Measurements from ENCODE around the gene ARMH3.

ARMH3 gene

DNA sequence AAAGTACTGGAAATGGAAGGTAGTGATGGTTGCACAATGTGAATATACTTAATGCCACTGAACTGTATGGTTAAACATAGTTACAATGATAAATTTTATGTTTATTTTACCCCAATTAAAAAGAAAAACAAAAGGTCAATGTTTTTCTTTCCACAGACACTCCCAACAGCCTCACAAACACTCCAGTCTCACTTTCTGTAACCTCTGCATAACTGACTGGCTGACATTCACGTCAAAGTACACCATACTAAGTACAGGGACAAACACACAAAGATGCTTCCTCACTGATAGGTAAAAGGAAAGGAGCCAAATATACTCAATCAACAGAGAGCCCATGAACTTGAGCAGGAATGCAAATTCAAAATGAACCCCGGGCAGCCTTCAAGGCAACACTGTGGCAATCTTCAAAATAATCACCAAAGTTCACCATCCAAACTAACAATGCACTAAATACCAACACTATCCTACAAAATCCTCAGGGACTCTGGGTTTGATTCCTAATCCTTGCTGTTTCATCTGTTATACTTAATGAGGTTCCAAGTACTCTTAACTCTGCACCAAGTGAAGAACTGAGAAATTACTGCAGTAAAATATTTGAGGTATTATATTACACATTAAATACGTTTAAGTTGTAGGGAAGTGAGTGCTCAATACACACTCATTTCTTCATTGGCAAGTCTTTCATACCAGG, 90.8 kb downstream of the ARMH3 start:
- DNase-seq = no peak
- no peaks in the 10 kb centered on the region for H3K27me3 ChIP-seq (ENCODE audit: insufficient read depth, low read depth, severe bottlenecking)
- no peak overlapping the region for H3K27ac ChIP-seq
- TF ChIP-seq, protein P1, sequence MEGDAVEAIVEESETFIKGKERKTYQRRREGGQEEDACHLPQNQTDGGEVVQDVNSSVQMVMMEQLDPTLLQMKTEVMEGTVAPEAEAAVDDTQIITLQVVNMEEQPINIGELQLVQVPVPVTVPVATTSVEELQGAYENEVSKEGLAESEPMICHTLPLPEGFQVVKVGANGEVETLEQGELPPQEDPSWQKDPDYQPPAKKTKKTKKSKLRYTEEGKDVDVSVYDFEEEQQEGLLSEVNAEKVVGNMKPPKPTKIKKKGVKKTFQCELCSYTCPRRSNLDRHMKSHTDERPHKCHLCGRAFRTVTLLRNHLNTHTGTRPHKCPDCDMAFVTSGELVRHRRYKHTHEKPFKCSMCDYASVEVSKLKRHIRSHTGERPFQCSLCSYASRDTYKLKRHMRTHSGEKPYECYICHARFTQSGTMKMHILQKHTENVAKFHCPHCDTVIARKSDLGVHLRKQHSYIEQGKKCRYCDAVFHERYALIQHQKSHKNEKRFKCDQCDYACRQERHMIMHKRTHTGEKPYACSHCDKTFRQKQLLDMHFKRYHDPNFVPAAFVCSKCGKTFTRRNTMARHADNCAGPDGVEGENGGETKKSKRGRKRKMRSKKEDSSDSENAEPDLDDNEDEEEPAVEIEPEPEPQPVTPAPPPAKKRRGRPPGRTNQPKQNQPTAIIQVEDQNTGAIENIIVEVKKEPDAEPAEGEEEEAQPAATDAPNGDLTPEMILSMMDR (IDR thresholded peaks at IDR 0.05; ENCODE audit: low read depth, low read length) = no peak
- H3K36me3 ChIP-seq = no peaks in the 10 kb centered on the region; the same call in 1 of the 2 replicates
- H3K4me3 ChIP-seq (ENCODE audit: low read depth, low read length) = no peak overlapping the region
- no peaks in the 10 kb centered on the region for H3K9me3 ChIP-seq (ENCODE audit: severe bottlenecking)

DNA sequence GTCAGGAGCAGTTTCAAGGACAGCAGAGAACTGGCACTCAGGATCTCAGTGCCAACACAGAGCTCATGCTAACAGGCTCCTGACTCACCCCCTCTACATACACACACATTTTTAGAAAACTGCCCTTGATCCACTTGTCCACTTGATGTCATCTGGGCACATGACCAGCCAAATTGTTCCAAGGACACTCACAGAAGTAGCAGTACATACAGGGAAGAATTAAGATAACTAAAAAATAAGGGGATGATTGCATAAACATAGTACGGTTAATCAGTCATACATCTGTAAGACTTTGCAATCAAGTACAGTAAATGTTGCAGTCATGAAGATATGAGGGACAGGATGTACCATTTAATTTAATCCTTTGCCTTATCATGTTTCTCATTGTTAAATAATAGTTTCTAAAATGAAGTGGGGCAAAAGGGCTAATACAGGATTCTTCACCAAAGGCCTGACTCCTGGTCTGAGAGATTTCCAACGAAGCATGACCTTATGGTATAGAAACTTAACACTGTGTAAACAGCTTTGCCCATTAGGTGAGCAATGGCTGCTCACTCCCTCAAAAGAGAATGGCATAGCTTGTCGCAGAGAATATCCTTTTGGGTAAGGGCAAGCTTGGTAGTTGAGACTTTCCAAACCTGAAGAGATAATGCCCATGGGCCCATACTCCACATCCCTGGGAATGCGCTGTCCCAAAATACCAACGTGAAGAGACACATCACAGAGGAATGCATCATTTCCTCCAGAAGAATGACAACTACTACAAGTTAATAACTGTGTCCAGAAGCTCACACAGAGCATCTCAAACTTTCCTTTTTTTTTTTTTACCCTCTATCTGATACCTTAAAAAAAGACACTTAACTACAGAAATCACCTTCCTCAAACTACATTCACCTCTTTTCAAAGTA, 94.1 kb downstream of the ARMH3 start:
- H3K36me3 ChIP-seq = no peaks in the 10 kb centered on the region; the same call in 1 of the 2 replicates
- H3K27ac ChIP-seq = no peak overlapping the region
- no peak overlapping the region for H3K4me3 ChIP-seq (ENCODE audit: low read depth, low read length)
- TF ChIP-seq, protein P1 (IDR thresholded peaks at IDR 0.05; ENCODE audit: low read depth, low read length) = no peak
- H3K27me3 ChIP-seq (ENCODE audit: insufficient read depth, low read depth, severe bottlenecking) = no peaks in the 10 kb centered on the region
- H3K9me3 ChIP-seq (ENCODE audit: severe bottlenecking) = no peaks in the 10 kb centered on the region
- DNase-seq = no peak

DNA sequence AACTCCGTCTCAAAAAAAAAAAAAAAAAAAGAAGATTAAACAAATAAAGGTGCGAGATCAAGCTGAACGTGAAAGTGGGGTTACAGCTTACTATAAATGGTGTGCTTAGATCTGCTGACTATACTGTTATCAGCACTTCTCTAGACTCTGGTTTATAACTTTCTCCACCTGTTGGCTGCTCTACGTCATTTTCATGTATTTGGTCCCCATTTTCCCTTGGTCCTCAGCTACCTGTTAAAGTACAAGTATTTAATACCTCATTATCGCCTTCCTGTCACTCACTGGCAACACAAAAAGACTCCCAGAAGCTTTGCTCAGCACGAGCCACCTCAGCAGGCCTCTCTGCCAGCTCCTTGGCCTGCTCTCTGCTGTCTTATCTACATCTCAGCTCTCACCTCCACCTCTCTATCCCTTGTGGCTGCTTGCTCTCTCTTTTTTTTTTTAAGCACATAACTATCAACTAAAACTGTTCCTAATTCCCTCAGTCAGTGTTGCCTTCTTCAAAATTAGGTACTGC, 95.0 kb downstream of the ARMH3 start:
- Histone ChIP-seq H3K4me3 (ENCODE audit: low read depth, low read length) (no peak overlapping the region), H3K27me3 (ENCODE audit: insufficient read depth, low read depth, severe bottlenecking) (no peaks in the 10 kb centered on the region), H3K27ac (no peak overlapping the region), H3K9me3 (ENCODE audit: severe bottlenecking) (no peaks in the 10 kb centered on the region), H3K36me3 (peaks cover 3% of the 10 kb centered on the region)
- TF ChIP-seq, protein P1 (IDR thresholded peaks at IDR 0.05; ENCODE audit: low read depth, low read length) = no peak
- DNase-seq = no peak

DNA sequence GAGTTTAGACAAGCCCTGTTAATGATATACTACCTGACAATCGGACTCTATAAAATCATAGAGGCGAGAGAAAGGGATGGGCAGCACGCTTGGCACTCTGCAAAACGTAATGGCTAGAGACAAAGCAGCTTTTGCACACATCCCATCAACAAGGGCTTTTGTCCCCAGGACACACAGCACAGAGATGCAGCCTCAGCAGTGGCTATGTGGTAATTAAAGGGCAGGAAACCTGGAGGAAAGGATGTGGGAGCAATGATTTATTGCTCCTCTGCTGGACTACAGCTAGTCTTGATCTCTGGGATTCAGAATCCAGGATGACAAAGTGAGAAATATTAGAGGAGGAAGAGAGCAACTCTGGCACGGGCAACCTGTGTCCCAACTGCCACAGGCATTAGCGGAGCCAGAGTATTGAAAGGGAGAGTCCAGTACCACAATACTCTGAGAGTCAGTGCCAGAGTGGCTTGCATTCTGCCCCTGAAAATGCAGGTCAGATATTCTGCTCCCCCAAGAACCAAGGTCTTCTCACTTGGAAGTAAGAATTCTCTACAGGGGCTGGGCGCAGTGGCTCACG, 96.5 kb downstream of the ARMH3 start:
- DNase-seq = no peak
- Histone ChIP-seq H3K4me3 (ENCODE audit: low read depth, low read length) (no peak overlapping the region), H3K36me3 (peaks cover 5% of the 10 kb centered on the region), H3K27me3 (ENCODE audit: insufficient read depth, low read depth, severe bottlenecking) (no peaks in the 10 kb centered on the region), H3K9me3 (ENCODE audit: severe bottlenecking) (no peaks in the 10 kb centered on the region), H3K27ac (no peak overlapping the region)
- TF ChIP-seq, protein P1 (IDR thresholded peaks at IDR 0.05; ENCODE audit: low read depth, low read length) = no peak

DNA sequence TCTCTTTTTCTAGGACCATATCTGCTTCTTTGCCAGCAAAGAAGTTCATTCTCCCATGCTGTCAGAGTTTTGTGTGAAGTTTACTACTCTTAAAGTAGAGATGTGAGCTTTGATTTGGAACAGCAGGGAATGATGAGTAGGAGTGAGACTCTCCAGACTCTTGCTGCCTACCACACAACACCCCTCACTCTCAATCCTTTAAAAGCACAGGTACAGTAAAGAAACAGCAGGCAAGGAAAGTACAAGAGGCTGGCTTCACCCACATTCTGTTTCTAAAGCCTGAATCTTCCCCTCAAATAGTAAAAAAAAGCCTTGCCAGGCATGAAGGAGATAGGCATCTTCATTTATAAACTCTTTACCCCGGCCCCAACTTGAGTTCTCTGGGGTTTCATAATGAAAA, 97.3 kb downstream of the ARMH3 start:
- Histone ChIP-seq H3K4me3 (ENCODE audit: low read depth, low read length) (no peak overlapping the region), H3K9me3 (ENCODE audit: severe bottlenecking) (no peaks in the 10 kb centered on the region), H3K27me3 (ENCODE audit: insufficient read depth, low read depth, severe bottlenecking) (no peaks in the 10 kb centered on the region), H3K27ac (no peak overlapping the region), H3K36me3 (peaks cover 11% of the 10 kb centered on the region)
- no peak for DNase-seq
- TF ChIP-seq, protein P1 (IDR thresholded peaks at IDR 0.05; ENCODE audit: low read depth, low read length) = no peak
